Measurements from ENCODE around the gene OR2L3. TPM values are rescaled to one million over a fixed set of nuclear protein-coding genes. Genes with fewer than 3 reads are reported as not detected.

Gene OR2L3
- total RNA-seq, 3 donors from 2014 or later, result not detected

DNA sequence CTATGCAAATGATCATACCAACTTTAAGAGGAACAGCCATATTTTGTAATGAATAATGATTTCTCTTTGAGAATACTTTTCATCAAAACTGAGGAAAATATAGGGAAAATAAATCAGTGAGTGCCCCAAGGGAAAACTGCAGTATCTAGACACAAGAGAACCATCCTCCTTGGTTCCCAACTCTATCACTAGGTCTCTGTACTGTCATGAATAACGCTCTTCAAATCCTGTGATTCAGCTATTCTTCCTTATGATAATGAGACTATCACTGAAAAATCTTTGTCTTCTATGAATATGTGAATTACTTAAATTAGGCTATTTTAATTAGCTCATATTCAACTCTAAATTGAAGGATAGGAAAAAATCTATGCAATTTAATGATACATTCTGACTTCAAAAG, 30.8 kb upstream of the OR2L3 start:
- DNase-seq (no peak), ATAC-seq (no peak)
- H3K4me3 ChIP-seq, result no peak overlapping the region
- TF ChIP-seq, protein P1, sequence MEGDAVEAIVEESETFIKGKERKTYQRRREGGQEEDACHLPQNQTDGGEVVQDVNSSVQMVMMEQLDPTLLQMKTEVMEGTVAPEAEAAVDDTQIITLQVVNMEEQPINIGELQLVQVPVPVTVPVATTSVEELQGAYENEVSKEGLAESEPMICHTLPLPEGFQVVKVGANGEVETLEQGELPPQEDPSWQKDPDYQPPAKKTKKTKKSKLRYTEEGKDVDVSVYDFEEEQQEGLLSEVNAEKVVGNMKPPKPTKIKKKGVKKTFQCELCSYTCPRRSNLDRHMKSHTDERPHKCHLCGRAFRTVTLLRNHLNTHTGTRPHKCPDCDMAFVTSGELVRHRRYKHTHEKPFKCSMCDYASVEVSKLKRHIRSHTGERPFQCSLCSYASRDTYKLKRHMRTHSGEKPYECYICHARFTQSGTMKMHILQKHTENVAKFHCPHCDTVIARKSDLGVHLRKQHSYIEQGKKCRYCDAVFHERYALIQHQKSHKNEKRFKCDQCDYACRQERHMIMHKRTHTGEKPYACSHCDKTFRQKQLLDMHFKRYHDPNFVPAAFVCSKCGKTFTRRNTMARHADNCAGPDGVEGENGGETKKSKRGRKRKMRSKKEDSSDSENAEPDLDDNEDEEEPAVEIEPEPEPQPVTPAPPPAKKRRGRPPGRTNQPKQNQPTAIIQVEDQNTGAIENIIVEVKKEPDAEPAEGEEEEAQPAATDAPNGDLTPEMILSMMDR (IDR thresholded peaks at IDR 0.05), result no peak
- H3K9me3 ChIP-seq, result peaks cover 36% of the 10 kb centered on the region
- intact Hi-C loops (cut with DNase I, micrococcal nuclease), result no loop called here
- H3K4me1 ChIP-seq (ENCODE audit: low read depth), result no peaks in the 10 kb centered on the region
- H3K36me3 ChIP-seq (ENCODE audit: low read depth), result no peaks in the 10 kb centered on the region

DNA sequence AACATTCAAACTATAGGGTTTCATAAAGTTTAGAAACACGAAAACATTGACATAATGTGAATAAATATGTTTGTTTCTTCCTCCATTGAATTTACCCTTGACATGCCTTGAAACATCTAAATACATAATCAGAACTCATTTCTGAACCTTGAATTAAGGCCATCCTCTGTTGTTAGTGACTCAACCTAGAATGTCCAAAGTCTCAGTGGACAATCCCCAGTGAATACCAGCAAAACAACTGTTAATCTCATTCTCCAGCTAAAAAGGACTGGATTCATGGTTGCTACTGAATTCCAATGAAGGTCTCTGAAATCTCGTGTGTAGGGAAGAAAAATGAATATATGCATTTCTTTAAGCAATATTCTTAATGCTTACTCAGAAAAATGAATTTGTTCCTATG, 16.9 kb upstream of the OR2L3 start, which contains the start of gene OR2L2:
OR2L2 (plus strand) TSS at position 301 of the 400 bp plus-strand sequence. CDS start 8,198 bp downstream, outside the sequence.
- ATAC-seq (no peak), DNase-seq (no peak)
- TF ChIP-seq, protein P1 (IDR thresholded peaks at IDR 0.05), result no peak
- intact Hi-C loops (cut with DNase I, micrococcal nuclease), result no loop called here
- no peak within 1 kb of the TSS for H3K4me3 ChIP-seq
- H3K9me3 ChIP-seq, result peaks cover 64% of the 10 kb centered on the region
- H3K36me3 ChIP-seq (ENCODE audit: low read depth), result no peaks in the 10 kb centered on the region
- no peaks in the 10 kb centered on the region for H3K4me1 ChIP-seq (ENCODE audit: low read depth)

DNA sequence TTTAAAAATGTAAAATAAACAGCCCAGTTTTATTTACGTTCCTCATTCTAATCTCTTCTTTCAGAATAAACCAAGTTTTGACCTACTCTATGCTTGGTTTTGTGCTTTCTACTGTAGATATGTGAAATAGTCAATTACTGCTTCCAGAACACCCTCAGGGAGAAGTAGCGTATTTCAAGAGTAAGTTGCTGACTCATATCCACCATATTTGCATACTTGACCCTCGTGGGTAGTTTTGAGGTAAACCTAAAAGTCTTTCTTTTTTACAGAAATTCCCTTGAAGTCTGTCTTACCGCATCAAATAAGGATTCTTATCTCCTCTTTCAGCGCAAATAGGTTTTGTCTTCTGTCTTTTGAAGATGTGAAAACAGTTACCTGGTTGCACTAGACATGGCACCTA, 1.4 kb upstream of the OR2L3 start:
- H3K4me3 ChIP-seq, result no peak overlapping the region

DNA sequence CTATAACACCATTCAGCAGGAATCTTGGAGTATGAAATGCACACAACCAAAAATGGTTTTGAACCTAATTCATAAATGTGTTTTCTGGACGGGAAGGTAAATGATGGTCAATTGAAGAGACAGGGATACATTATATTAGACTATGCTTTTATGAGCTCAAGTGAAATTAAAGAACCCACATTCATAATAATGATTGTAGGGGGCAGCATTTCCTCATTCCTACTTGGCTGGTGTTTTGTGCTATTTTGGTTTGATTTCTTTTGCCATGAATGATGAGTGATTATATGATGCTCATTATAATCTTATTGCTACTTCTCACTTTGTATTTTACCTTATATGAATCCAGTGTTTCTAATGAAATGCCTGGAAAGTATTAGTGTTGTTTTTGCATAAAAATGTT, 372 bp downstream of the OR2L3 start:
- no peaks in the 10 kb centered on the region for H3K36me3 ChIP-seq (ENCODE audit: low read depth)
- H3K4me3 ChIP-seq, result no peak overlapping the region
- no peak for DNase-seq
- intact Hi-C loops (cut with DNase I, micrococcal nuclease), result no loop called here
- H3K4me1 ChIP-seq (ENCODE audit: low read depth), result no peaks in the 10 kb centered on the region
- no peak for ATAC-seq
- TF ChIP-seq, protein P1 (IDR thresholded peaks at IDR 0.05), result no peak
- peaks cover 31% of the 10 kb centered on the region for H3K9me3 ChIP-seq

More for the DNA sequence above, 1.4 kb upstream of the OR2L3 start:
- Histone ChIP-seq H3K9me3 (peaks cover 29% of the 10 kb centered on the region), H3K4me1 (ENCODE audit: low read depth) (no peaks in the 10 kb centered on the region), H3K36me3 (ENCODE audit: low read depth) (no peaks in the 10 kb centered on the region)
- DNase-seq (no peak), ATAC-seq (no peak)
- intact Hi-C loops (cut with DNase I, micrococcal nuclease), result no loop called here
- TF ChIP-seq, protein P1 (IDR thresholded peaks at IDR 0.05), result no peak

DNA sequence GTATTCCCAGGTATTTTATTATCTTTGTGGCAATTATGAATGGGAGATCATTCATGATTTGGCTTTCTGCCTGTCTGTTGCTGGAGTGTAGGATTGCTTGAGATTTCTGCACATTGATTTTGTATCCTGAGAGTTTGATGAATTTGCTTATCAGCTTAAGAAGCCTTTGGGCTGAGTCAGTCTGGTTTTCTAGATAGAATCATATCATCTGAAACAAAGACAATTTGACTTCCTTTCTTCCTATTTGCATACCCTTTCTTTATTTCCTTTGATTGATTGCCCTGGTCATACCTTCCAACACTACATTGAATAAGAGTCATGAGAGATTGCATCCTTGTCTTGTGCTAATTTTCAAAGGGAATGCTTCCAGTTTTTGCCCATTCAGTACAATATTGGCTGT, 8.0 kb downstream of the OR2L3 start:
- no peaks in the 10 kb centered on the region for H3K4me1 ChIP-seq (ENCODE audit: low read depth)
- H3K4me3 ChIP-seq, result no peak overlapping the region
- peaks cover 42% of the 10 kb centered on the region for H3K9me3 ChIP-seq
- TF ChIP-seq, protein P1 (IDR thresholded peaks at IDR 0.05), result no peak
- ATAC-seq (no peak), DNase-seq (no peak)
- no peaks in the 10 kb centered on the region for H3K36me3 ChIP-seq (ENCODE audit: low read depth)
- intact Hi-C loops (cut with DNase I, micrococcal nuclease), result no loop called here

DNA sequence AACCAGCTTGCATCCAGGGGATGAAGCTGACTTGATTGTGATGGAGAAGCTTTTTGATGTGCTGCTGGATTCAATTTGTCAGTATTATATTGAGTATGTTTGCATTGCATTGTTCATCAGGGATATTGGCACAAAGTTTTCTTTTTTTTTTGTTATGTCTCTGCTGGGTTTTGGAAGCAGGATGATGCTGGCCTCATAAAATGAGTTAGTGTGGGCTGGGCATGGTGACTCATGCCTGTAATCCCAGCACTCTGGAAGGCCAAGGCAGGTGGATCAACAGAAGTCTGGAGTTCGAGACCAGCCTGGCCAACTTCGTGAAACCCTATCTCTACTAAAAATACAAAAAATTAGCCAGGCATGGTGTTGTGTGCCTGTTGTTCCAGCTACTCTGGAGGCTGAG, 8.6 kb downstream of the OR2L3 start:
- TF ChIP-seq, protein P1 (IDR thresholded peaks at IDR 0.05), result no peak
- ATAC-seq, result no peak
- Histone ChIP-seq H3K9me3 (peaks cover 40% of the 10 kb centered on the region), H3K36me3 (ENCODE audit: low read depth) (no peaks in the 10 kb centered on the region), H3K4me1 (ENCODE audit: low read depth) (no peaks in the 10 kb centered on the region), H3K4me3 (no peak overlapping the region)
- DNase-seq, result no peak
- intact Hi-C loops (cut with DNase I, micrococcal nuclease), result no loop called here
